Endometrial microvascular endothelial cells (primary cell): ENCODE results near the gene FAM83D. TPM values are rescaled to one million over a fixed set of nuclear protein-coding genes. Genes with fewer than 3 reads are reported as not detected.

ENCODE experiments used
- in situ Hi-C: cut with HindIII; loops from 2 replicates; pipeline ENCODE4 v1.10.0; 2017; ENCODE audit warnings: low sequenced_read_pairs, low pct_unique_long_range_greater_than_20kb; ENCODE audit errors: inconsistent ontology term
- total RNA-seq: library from RNA; depleted of rRNA; stranded (reverse); fragments of >200 nt; gene quantifications from one replicate; pipeline ENCODE4 v1.2.3, GENCODE V29; 2015; ENCODE audit errors: inconsistent ontology term

The FAM83D gene
- total RNA-seq, 1 donor from 2014 or later, result 61.5 TPM

GRCh38 chr20:38927902-38928578 lies 1.8 kb downstream of the FAM83D start:
- in situ Hi-C loops, result no loop called here

GRCh38 chr20:38930242-38930569 lies 4.0 kb downstream of the FAM83D start:
- in situ Hi-C loops, result no loop called here

GRCh38 chr20:38931984-38932383 lies 5.8 kb downstream of the FAM83D start:
- in situ Hi-C loops, result no loop called here

- in situ Hi-C loops, result no loop called here
Observed at GRCh38 chr20:38932457-38933120, 6.4 kb downstream of the FAM83D start.

GRCh38 chr20:38934530-38934929 lies 8.3 kb downstream of the FAM83D start:
- in situ Hi-C loops, result no loop called here

GRCh38 chr20:38935285-38935684 lies 9.1 kb downstream of the FAM83D start:
- in situ Hi-C loops, result no loop called here

GRCh38 chr20:38935967-38936407 lies 9.8 kb downstream of the FAM83D start:
- in situ Hi-C loops, result no loop called here

GRCh38 chr20:38937000-38937399 lies 10.8 kb downstream of the FAM83D start:
- in situ Hi-C loops, result no loop called here

GRCh38 chr20:38937978-38938473 lies 11.8 kb downstream of the FAM83D start:
- in situ Hi-C loops, result no loop called here

- in situ Hi-C loops, result no loop called here
Observed at GRCh38 chr20:38939686-38940085, 13.5 kb downstream of the FAM83D start.

- in situ Hi-C loops, result no loop called here
Observed at GRCh38 chr20:38940644-38941043, 14.4 kb downstream of the FAM83D start.

GRCh38 chr20:38941726-38942389 lies 15.6 kb downstream of the FAM83D start:
- in situ Hi-C loops, result no loop called here

GRCh38 chr20:38945012-38945411 lies 18.8 kb downstream of the FAM83D start:
- in situ Hi-C loops, result no loop called here

- in situ Hi-C loops, result no loop called here
Observed at GRCh38 chr20:38946836-38947235, 20.6 kb downstream of the FAM83D start.

- in situ Hi-C loops, result no loop called here
Observed at GRCh38 chr20:38947931-38948362, 21.7 kb downstream of the FAM83D start.

- in situ Hi-C loops, result no loop called here
Observed at GRCh38 chr20:38950254-38950653, 24.0 kb downstream of the FAM83D start.

- in situ Hi-C loops, result no loop called here
Observed at GRCh38 chr20:38951611-38952010, 25.4 kb downstream of the FAM83D start.

GRCh38 chr20:38952153-38952552 lies 25.9 kb downstream of the FAM83D start:
- in situ Hi-C loops, result no loop called here

GRCh38 chr20:38953630-38954340 lies 27.6 kb downstream of the FAM83D start:
- in situ Hi-C loops, result no loop called here
